Hypothalamus (tissue), 51 donors: ENCODE results near the gene DCTD.

ENCODE experiments used
- DNase-seq, 51 donors: peaks; one replicate each; lab custom pipeline; 2025; lab: John Stamatoyannopoulos, UW

DCTD gene

GRCh38 chr4:182917182-182918043, at the start of gene DCTD:
Gene DCTD (minus strand): TSS chr4:182917386. CDS start chr4:182915568, 1,818 bp downstream.
- peak in 49 of 51 donors; percentile 11 to 82 (median 58) for DNase-seq

DNA sequence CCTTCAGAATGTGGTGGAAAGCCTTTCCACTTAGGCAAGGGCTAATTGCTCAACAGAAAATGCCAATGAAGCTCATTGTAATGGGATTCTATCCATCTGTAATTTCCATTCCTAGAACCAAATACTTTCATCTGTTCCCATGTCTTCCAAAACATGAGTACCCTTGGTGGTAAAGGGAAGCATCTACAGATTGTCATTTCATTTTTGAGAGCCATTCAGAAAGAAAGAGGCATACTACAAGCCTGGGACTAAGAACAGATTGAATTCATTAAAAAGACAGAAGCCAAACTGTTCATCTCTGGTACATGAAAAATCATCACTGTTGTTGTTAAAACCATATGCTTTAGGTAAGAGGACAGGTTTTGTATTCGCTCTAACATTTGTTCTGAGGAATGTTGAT, 43.6 kb upstream of the DCTD start:
- no peak for DNase-seq

DNA sequence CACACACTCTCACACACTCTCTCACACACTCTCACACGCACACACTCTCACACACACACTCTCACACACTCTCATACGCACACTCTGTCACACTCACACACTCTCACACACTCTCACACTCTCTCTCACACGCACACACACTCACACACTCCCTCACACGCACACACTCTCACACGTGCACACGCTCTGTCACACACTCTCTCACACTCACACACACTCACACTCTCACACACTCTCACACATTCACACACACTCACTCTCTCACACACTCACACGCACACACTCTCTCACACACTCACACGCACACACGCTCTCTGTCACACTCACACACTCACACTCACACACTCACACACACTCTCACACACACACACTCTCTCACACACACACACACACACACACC, 43.0 kb upstream of the DCTD start:
- DNase-seq: no peak

- DNase-seq: no peak
Measured at GRCh38 chr4:182955411-182955810, 38.2 kb upstream of the DCTD start.

- DNase-seq: no peak
Measured at GRCh38 chr4:182944484-182945213, 27.5 kb upstream of the DCTD start.

DNA sequence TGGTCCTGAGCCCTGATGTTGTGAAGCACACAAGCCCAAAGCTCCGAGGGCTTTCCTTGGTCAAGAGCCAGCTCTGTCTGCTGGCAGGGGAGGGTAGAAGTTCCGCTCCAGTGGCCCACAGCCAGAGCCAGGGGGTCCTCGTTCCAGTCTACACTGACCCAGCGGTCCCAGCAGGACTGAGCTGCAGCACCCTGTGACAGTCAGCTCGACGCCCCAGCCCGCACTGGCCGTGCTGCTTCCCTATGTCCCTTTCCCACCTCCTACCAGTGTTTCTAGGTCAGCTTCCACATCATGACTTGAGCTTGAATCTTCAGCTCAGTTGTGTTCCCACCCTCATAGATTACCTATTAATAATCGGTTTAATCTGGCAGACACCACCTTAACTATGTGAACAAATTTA, 22.5 kb upstream of the DCTD start:
- DNase-seq: no peak

- DNase-seq: peak in 44 of 51 donors; percentile 2 to 71 (median 32)
Measured at GRCh38 chr4:182938205-182938645, 21.0 kb upstream of the DCTD start.

DNA sequence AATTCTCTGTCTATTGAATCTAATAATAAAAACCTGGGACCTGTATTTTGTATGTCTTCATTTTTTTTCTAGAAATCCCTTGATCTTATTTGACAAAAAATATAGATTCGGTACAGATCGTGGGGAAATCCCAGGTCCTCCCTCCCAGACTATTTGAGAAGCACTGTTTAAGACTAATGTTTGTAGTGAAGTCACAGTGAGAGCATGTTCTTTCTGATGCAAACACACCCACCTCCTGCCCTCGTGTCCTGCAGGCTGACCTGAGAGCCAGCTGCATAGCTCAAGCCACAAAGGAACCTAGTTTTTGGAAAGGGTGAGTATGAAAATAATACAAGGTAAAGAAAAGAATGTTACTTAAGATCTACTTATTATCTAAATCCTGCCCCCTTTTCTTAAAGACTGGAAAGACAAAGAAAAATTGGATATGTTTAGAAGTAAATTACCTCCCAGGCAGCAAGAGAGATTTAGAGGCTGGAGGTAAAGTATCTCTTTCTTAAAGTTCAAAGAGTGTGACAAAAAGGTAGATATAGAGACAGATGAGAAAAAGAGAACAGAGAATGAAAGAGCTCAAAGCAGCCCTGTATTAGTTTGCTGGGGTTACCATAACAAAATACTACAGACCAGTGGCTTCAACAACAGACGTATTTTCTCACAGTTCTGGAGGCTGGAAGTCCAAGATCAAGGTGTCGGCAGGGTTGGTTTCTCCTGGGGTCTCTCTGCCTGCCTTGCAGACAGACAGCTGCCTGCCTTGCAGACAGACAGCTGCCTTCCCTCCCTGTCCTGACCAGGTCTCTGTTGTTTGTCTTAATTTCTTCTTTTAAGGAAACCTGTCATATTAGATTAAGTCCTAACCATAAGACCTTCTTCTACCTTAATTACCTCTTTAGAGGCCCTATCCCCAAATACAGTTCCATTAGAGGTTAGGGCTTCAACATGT, 20.4 kb upstream of the DCTD start:
- DNase-seq: no peak

DNA sequence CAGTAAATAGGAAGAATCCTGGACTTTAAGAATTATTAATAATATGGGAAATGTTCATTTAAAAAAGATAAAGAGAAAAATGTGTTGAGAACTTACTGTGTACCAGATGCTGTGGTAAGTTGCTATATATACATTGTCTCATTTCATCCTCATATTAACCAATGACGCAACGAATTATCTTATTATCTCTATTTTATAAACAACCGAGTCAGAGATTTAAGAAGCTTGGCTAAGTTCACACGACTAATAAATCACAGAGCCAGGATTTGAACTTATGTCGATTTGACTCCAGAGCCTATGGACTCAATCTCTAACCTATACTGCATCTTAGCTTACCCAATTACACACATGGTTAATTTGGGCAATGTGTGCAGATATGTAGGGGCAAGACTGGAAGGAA, 15.5 kb upstream of the DCTD start:
- DNase-seq: no peak

DNA sequence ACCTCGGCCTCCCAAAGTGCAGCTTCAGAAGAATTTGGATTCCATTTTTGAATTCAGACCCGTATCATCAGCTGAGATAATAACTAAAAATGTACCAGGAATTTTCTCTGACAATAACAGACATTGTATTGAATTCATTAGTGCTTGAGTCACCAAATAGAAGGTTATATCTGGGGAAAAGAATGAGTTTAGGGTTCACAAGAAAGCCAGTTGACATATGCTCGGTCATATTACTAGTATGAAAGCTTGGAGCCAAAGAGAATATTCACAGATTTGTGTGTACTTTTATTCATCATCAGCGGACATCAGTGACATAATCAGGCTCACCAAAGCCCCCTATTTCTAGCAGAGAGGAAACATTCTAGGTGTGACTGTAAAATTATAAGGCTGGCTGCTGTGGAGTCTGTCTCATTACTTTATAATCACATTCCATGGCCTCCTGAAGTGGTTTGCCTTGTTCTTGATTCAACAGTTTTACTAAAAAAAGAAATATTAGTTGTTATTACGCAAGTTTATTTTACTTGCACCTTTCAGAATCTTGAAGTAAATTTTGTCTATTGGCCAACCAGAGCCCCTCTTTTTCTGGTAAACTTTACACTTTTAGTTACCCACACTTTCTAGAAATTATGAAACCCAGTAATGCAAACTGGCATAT, 14.6 kb upstream of the DCTD start:
- no peak for DNase-seq

DNA sequence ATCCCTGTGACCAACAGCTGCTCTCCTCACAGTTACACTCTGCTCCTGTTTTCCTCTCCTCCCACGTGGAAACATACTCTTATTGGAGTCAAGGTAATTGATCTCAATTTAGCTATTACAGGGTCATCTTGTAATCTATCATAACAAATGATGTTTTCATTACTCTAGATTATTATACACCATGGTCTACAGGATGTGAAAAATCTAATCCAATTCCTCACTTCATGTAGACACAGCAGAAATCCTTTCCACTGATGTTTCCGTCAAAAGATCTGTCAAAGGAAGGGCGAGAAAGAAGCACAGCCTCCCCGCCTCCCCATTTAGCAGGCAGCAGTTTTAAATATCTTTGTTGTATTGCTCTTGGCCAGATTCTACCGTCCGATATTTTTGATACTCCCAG, 13.7 kb upstream of the DCTD start:
- DNase-seq: no peak

GRCh38 chr4:182929296-182929695, 12.1 kb upstream of the DCTD start:
- no peak for DNase-seq

DNA sequence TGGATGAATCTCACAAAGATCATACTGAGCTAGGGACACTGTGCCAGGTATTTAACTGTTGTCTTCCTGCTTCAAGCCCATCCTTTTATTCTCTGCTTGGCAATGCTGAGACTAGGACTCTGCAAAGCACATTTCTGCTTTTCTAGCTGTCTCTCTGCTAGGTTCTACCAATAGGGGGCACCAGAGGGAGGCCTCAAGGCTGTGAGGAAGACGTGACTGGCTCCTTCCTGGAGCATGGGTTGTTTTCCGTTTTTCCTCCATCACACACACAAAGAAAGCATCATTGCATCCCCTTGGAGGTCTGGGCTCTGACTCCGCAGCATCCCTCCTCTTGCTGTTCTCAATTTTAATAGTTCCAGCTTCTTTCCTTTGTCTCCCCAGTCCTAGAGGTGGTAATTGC, 10.9 kb upstream of the DCTD start:
- no peak for DNase-seq

GRCh38 chr4:182927505-182927904, 10.3 kb upstream of the DCTD start:
- no peak for DNase-seq

DNA sequence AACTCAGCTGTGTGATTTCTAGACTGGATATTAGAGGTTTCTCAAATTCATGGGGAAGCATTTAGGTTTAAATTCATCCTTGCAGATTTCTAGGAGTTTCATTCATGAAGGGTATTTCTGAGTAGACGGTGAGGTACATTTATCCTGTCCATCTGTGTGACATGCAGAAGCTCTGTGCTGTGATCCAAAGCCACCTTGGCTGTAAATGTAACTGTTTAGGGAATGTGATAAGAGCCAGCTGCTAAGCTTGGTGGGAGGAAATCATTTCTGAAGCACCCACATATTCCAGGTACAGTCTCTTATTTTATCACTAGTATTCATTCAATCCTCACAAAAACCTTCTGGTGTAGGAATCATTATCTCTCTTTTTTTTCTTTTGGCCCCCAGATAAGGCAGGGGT, 8.7 kb upstream of the DCTD start:
- no peak for DNase-seq

DNA sequence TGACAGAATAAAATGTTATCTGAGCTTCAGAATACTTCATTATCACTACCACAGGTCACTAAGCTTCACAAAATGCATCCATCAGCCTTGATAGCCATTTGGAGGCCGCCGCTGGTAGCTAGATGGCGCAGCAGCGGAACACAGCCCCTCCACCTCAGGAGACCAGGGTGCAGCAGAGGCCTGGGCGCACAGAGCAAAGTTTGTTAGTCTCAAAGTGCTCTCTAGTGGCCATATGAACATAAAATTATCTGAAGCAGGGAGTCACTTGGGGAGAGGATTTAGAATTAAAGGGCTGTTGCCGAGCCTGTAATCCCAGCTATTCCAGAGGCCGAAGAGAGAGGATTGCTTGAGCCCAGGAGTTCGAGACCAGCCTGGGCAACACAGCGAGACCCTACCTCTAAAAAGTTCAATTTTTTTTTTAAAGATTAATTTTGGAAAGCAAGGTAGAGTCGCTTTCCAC, 8.1 kb upstream of the DCTD start:
- peak in 35 of 51 donors; percentile 1 to 65 (median 20) for DNase-seq

- no peak for DNase-seq
Measured at GRCh38 chr4:182924497-182924896, 7.3 kb upstream of the DCTD start.

- no peak for DNase-seq
Measured at GRCh38 chr4:182923796-182924340, 6.7 kb upstream of the DCTD start.

DNA sequence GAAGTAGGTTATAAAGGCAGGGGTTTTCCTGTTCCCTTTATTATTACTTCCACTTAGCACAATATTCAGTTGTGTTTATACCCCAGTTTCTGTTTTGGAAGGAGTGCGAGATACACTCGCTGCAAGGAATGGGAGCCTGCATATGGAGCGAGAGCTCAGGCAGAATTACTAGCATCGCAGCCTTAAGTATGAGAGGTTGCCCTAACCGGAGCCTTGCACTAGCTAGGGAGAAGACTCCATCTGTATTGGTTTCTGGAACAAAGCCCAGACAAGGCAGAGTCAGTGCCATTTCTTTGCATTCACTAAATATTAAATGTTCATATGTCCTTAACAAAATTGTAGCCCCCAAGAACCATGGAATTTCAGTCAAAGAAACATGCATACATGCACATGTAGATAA, 6.2 kb upstream of the DCTD start:
- DNase-seq: no peak
